HEK293 (cell line): Measurements from ENCODE around the gene IGF1R.

Source experiments
- CTCF ChIA-PET: fragments of 350-600 bp; formaldehyde crosslinking; extraction: SDS; loops from one replicate; lab custom pipeline; 2021; ENCODE audit warnings: antibody characterized with exemption; lab: Yijun Ruan, JAX
- POLR2A ChIA-PET: fragments of 300-600 bp; formaldehyde crosslinking; extraction: SDS; loops from one replicate; lab custom pipeline; 2020; ENCODE audit warnings: antibody characterized with exemption, inconsistent platforms; lab: Yijun Ruan, JAX
- H3K27ac ChIP-seq: fragments of 200-500 bp; sonication (Bioruptor generic); 2 replicates; pipeline ENCODE4 v1.5.1; 2014; ENCODE audit warnings: low read depth, low read length, control low read depth, inconsistent platforms; ENCODE audit errors: extremely low read depth
- H3K36me3 ChIP-seq, 2 experiments: fragments of 200-500 bp in 1 of 2; sonication (Bioruptor generic) in 1 of 2; 1 replicate in 1 of 2; 2 replicates in 1 of 2; pipeline ENCODE4 v1.5.1; 2014 to 2017; ENCODE audit warnings: inconsistent platforms in 2 of 2, low read length in 2 of 2; ENCODE audit not compliant: control insufficient read depth in 2 of 2, insufficient read depth in 1 of 2
- H3K4me1 ChIP-seq: fragments of 200-500 bp; sonication (Bioruptor generic); 2 replicates; pipeline ENCODE4 v1.5.1; 2014; ENCODE audit warnings: mild to moderate bottlenecking, low read length, inconsistent platforms; ENCODE audit not compliant: control insufficient read depth, insufficient read depth
- H3K4me3 ChIP-seq: 2 replicates; pipeline ENCODE4 v1.5.1; 2011; ENCODE audit warnings: low read depth, mild to moderate bottlenecking, control low read depth, low read length, moderate library complexity
- H3K9me3 ChIP-seq: fragments of 200-500 bp; sonication (Bioruptor generic); 2 replicates; pipeline ENCODE4 v1.5.1; 2014; ENCODE audit warnings: low read depth, low read length, inconsistent platforms; ENCODE audit not compliant: control insufficient read depth, insufficient read depth
- KLF1 ChIP-seq: fragments of 450-650 bp; formaldehyde crosslinking; IDR thresholded peaks from 2 replicates; pipeline ENCODE4 v1.5.1; 2016; ENCODE audit warnings: missing biosample characterization, missing genetic modification characterization
- OSR2 ChIP-seq: fragments of 450-650 bp; formaldehyde crosslinking; IDR thresholded peaks from 2 replicates; pipeline ENCODE4 v1.5.1; 2016; ENCODE audit warnings: missing biosample characterization, missing genetic modification characterization
- SCRT2 ChIP-seq: fragments of 450-650 bp; formaldehyde crosslinking; IDR thresholded peaks from 2 replicates; pipeline ENCODE4 v1.5.1; 2016; ENCODE audit warnings: missing biosample characterization, missing genetic modification characterization
- SETDB1 ChIP-seq: IDR thresholded peaks from one replicate; pipeline ENCODE4 v1.6.1; 2017; ENCODE audit warnings: mild to moderate bottlenecking, low read length, moderate library complexity, mixed read lengths; ENCODE audit not compliant: insufficient read length
- TRIM28 ChIP-seq: IDR thresholded peaks from 2 replicates; pipeline ENCODE4 v1.6.1; 2011; ENCODE audit warnings: low read length, control low read depth, borderline replicate concordance
- YY1 ChIP-seq: fragments of 450-650 bp; formaldehyde crosslinking; IDR thresholded peaks from 2 replicates; pipeline ENCODE4 v1.5.1; 2018; ENCODE audit warnings: missing biosample characterization, missing genetic modification characterization
- ZFP69B ChIP-seq: fragments of 450-650 bp; formaldehyde crosslinking; IDR thresholded peaks from 2 replicates; pipeline ENCODE4 v1.5.1; 2016; ENCODE audit warnings: missing biosample characterization, missing genetic modification characterization
- ZNF114 ChIP-seq: fragments of 450-650 bp; formaldehyde crosslinking; IDR thresholded peaks from 2 replicates; pipeline ENCODE4 v1.5.0; 2017; ENCODE audit warnings: missing biosample characterization, missing genetic modification characterization
- ZNF202 ChIP-seq: fragments of 450-650 bp; formaldehyde crosslinking; IDR thresholded peaks from 2 replicates; pipeline ENCODE4 v1.5.1; 2016; ENCODE audit warnings: missing biosample characterization, missing genetic modification characterization, borderline replicate concordance
- ZNF211 ChIP-seq: fragments of 450-650 bp; formaldehyde crosslinking; IDR thresholded peaks from 2 replicates; pipeline ENCODE4 v1.5.1; 2016; ENCODE audit warnings: low read depth, missing biosample characterization, missing genetic modification characterization
- ZNF223 ChIP-seq: fragments of 450-650 bp; formaldehyde crosslinking; IDR thresholded peaks from 2 replicates; pipeline ENCODE4 v1.5.1; 2016; ENCODE audit warnings: missing biosample characterization, missing genetic modification characterization
- ZNF23 ChIP-seq: fragments of 450-650 bp; formaldehyde crosslinking; IDR thresholded peaks from 2 replicates; pipeline ENCODE4 v1.5.1; 2016; ENCODE audit warnings: missing biosample characterization, missing genetic modification characterization, borderline replicate concordance
- ZNF341 ChIP-seq: fragments of 450-650 bp; formaldehyde crosslinking; IDR thresholded peaks from 2 replicates; pipeline ENCODE4; 2016; ENCODE audit warnings: low read depth, missing biosample characterization, missing genetic modification characterization
- ZNF510 ChIP-seq: fragments of 450-650 bp; formaldehyde crosslinking; IDR thresholded peaks from 2 replicates; pipeline ENCODE4 v1.5.1; 2018; ENCODE audit warnings: mild to moderate bottlenecking, missing genetic modification characterization, missing biosample characterization; ENCODE audit not compliant: insufficient replicate concordance
- ZNF529 ChIP-seq: fragments of 450-650 bp; formaldehyde crosslinking; IDR thresholded peaks from 2 replicates; pipeline ENCODE4 v1.5.1; 2017; ENCODE audit warnings: missing genetic modification characterization, missing biosample characterization; ENCODE audit not compliant: insufficient replicate concordance
- ZNF549 ChIP-seq: fragments of 450-650 bp; IDR thresholded peaks from 2 replicates; pipeline ENCODE4 v1.5.1; 2018; ENCODE audit warnings: missing biosample characterization, missing genetic modification characterization, mild to moderate bottlenecking, inconsistent platforms, moderate library complexity
- ZNF596 ChIP-seq: fragments of 450-650 bp; IDR thresholded peaks from 2 replicates; pipeline ENCODE4 v1.5.0; 2018; ENCODE audit warnings: missing biosample characterization, mild to moderate bottlenecking, missing genetic modification characterization, moderate library complexity
- ZNF660 ChIP-seq: fragments of 450-650 bp; IDR thresholded peaks from 2 replicates; pipeline ENCODE4 v1.5.1; 2018; ENCODE audit warnings: missing biosample characterization, mild to moderate bottlenecking, missing genetic modification characterization
- ZNF776 ChIP-seq: fragments of 450-650 bp; formaldehyde crosslinking; IDR thresholded peaks from 2 replicates; pipeline ENCODE4 v1.5.0; 2017; ENCODE audit warnings: missing biosample characterization, missing genetic modification characterization, borderline replicate concordance
- ZSCAN23 ChIP-seq: fragments of 450-650 bp; formaldehyde crosslinking; IDR thresholded peaks from 2 replicates; pipeline ENCODE4 v1.5.1; 2016; ENCODE audit warnings: missing biosample characterization, missing genetic modification characterization
- TF ChIP-seq, protein P1 (sequence below): fragments of 450-650 bp; formaldehyde crosslinking; IDR thresholded peaks from 2 replicates; pipeline ENCODE4 v1.5.1; 2016; ENCODE audit warnings: missing biosample characterization, missing genetic modification characterization, borderline replicate concordance
- TF ChIP-seq, protein P2 (sequence below): fragments of 450-650 bp; formaldehyde crosslinking; IDR thresholded peaks from 2 replicates; pipeline ENCODE4 v1.5.1; 2016; ENCODE audit warnings: missing biosample characterization, missing genetic modification characterization
- TF ChIP-seq, protein P3 (sequence below): fragments of 450-650 bp; formaldehyde crosslinking; IDR thresholded peaks from 2 replicates; pipeline ENCODE4 v1.5.1; 2017; ENCODE audit warnings: missing biosample characterization, missing genetic modification characterization
- TF ChIP-seq, protein P4 (sequence below): fragments of 450-650 bp; formaldehyde crosslinking; IDR thresholded peaks from 2 replicates; pipeline ENCODE4 v1.5.1; 2017; ENCODE audit warnings: missing biosample characterization, mild to moderate bottlenecking, missing genetic modification characterization, moderate library complexity

The IGF1R gene

DNA sequence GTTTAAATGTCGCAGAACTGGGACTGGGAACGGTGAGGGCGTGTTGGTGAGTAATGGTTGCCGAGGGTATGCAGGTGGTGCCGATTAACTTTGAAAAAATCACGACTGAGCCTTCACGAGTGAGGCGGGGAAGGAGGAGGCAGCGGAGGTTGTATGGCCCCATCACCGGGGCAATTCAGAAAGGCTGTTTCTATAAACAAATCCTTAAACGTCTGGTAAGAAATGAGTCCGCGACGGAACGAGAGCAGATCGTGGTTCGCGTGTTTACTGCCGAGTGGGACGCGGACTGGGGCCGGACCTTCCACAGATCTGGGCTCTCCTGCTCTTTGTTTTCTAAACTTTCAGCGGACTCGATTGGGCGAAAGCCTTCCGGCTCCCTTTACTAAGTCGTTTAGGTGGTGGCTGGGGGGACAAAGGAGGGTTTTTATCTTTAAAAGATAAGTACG, 2.7 kb downstream of the IGF1R start (continued):
- TF ChIP-seq, protein P1, sequence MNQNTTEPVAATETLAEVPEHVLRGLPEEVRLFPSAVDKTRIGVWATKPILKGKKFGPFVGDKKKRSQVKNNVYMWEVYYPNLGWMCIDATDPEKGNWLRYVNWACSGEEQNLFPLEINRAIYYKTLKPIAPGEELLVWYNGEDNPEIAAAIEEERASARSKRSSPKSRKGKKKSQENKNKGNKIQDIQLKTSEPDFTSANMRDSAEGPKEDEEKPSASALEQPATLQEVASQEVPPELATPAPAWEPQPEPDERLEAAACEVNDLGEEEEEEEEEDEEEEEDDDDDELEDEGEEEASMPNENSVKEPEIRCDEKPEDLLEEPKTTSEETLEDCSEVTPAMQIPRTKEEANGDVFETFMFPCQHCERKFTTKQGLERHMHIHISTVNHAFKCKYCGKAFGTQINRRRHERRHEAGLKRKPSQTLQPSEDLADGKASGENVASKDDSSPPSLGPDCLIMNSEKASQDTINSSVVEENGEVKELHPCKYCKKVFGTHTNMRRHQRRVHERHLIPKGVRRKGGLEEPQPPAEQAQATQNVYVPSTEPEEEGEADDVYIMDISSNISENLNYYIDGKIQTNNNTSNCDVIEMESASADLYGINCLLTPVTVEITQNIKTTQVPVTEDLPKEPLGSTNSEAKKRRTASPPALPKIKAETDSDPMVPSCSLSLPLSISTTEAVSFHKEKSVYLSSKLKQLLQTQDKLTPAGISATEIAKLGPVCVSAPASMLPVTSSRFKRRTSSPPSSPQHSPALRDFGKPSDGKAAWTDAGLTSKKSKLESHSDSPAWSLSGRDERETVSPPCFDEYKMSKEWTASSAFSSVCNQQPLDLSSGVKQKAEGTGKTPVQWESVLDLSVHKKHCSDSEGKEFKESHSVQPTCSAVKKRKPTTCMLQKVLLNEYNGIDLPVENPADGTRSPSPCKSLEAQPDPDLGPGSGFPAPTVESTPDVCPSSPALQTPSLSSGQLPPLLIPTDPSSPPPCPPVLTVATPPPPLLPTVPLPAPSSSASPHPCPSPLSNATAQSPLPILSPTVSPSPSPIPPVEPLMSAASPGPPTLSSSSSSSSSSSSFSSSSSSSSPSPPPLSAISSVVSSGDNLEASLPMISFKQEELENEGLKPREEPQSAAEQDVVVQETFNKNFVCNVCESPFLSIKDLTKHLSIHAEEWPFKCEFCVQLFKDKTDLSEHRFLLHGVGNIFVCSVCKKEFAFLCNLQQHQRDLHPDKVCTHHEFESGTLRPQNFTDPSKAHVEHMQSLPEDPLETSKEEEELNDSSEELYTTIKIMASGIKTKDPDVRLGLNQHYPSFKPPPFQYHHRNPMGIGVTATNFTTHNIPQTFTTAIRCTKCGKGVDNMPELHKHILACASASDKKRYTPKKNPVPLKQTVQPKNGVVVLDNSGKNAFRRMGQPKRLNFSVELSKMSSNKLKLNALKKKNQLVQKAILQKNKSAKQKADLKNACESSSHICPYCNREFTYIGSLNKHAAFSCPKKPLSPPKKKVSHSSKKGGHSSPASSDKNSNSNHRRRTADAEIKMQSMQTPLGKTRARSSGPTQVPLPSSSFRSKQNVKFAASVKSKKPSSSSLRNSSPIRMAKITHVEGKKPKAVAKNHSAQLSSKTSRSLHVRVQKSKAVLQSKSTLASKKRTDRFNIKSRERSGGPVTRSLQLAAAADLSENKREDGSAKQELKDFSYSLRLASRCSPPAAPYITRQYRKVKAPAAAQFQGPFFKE: no peak
- 0 out of 2 replicates have a peak, but pooled peaks have one; percentile 15 for TF ChIP-seq ZSCAN23 (tag by site-specific recombination)
- TF ChIP-seq, protein P2, sequence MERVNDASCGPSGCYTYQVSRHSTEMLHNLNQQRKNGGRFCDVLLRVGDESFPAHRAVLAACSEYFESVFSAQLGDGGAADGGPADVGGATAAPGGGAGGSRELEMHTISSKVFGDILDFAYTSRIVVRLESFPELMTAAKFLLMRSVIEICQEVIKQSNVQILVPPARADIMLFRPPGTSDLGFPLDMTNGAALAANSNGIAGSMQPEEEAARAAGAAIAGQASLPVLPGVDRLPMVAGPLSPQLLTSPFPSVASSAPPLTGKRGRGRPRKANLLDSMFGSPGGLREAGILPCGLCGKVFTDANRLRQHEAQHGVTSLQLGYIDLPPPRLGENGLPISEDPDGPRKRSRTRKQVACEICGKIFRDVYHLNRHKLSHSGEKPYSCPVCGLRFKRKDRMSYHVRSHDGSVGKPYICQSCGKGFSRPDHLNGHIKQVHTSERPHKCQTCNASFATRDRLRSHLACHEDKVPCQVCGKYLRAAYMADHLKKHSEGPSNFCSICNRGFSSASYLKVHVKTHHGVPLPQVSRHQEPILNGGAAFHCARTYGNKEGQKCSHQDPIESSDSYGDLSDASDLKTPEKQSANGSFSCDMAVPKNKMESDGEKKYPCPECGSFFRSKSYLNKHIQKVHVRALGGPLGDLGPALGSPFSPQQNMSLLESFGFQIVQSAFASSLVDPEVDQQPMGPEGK (tag by site-specific recombination): peak; percentile 26; the same call in 1 of the 2 replicates
- no peak for TF ChIP-seq ZNF202 (tag by site-specific recombination)
- no peak for TF ChIP-seq TRIM28
- no peak for TF ChIP-seq ZNF223
- TF ChIP-seq SETDB1: no peak
- 0 out of 2 replicates have a peak, but pooled peaks have one; percentile 0 for TF ChIP-seq ZFP69B (tag by site-specific recombination)
- no peak for TF ChIP-seq ZNF529 (tag by site-specific recombination)
- no peak for TF ChIP-seq OSR2 (tag by site-specific recombination)
- peak; percentile 37; the same call in 1 of the 2 replicates for TF ChIP-seq YY1 (tag by site-specific recombination)
- TF ChIP-seq ZNF660 (tag by site-specific recombination): no peak

DNA sequence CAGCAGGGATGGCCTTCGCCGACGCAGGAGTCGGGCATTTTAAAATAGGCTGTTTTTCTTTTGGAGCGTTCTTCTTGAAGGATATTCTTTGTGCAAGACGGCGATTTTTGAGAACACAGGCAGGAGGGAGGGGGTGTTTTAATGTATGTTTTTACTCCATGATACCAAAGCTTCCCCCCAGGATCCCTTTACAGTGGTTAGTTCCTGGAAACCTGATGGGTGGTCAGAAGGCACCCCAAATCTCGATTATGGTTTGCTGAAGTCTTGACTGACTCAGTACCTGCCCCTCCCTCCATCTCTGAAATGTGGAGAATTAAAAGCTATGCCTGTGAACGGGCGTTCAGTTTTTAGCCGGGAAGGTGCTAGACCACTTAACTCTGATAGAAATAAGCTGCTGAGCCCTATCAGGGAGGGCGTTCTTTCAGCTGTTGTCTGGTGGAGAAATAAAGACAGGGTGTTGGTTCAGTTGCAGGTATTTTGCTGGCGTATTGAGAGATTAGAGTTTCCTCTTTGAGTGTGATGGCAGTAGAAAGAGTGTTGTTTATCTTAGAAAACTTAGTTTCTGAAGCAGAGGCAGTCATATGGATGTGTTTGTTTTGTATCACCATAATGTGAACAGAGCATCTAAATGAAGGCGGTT, 3.4 kb downstream of the IGF1R start:
- Histone ChIP-seq H3K36me3 (no peaks in the 10 kb centered on the region), H3K4me3 (peak overlapping the region; percentile 91), H3K4me1 (peaks cover 31% of the 10 kb centered on the region), H3K27ac (peak overlapping the region; percentile 96), H3K9me3 (no peaks in the 10 kb centered on the region)
- POLR2A ChIA-PET: interaction anchor here (0.5 to 1.3 kb wide), 3 partner anchors 8 to 407 kb away, joined by 3 read pairs; no protein-coding TSS in a partner anchor
- CTCF ChIA-PET: interaction anchor here (0.6 to 3.4 kb wide), 11 partner anchors 10 to 424 kb away, joined by 3 to 24 read pairs (median 3); no protein-coding TSS in a partner anchor
- TF ChIP-seq ZFP69B (tag by site-specific recombination): no peak
- peak; percentile 25; the same call in 1 of the 2 replicates for TF ChIP-seq ZNF341 (tag by site-specific recombination)
- no peak for TF ChIP-seq ZNF660 (tag by site-specific recombination)
- TF ChIP-seq, protein P3, sequence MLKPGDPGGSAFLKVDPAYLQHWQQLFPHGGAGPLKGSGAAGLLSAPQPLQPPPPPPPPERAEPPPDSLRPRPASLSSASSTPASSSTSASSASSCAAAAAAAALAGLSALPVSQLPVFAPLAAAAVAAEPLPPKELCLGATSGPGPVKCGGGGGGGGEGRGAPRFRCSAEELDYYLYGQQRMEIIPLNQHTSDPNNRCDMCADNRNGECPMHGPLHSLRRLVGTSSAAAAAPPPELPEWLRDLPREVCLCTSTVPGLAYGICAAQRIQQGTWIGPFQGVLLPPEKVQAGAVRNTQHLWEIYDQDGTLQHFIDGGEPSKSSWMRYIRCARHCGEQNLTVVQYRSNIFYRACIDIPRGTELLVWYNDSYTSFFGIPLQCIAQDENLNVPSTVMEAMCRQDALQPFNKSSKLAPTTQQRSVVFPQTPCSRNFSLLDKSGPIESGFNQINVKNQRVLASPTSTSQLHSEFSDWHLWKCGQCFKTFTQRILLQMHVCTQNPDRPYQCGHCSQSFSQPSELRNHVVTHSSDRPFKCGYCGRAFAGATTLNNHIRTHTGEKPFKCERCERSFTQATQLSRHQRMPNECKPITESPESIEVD (tag by site-specific recombination): peak; percentile 95
- TF ChIP-seq ZNF114 (tag by site-specific recombination): no peak
- no peak for TF ChIP-seq ZNF549 (tag by site-specific recombination)
- no peak for TF ChIP-seq ZNF776 (tag by site-specific recombination)
- no peak for TF ChIP-seq ZNF211 (tag by site-specific recombination)
- TF ChIP-seq ZNF510 (tag by site-specific recombination): no peak
- peak; percentile 41; the same call in 1 of the 2 replicates for TF ChIP-seq KLF1 (tag by site-specific recombination)
- TF ChIP-seq SCRT2 (tag by site-specific recombination): no peak
- TF ChIP-seq ZNF23 (tag by site-specific recombination): no peak
- no peak for TF ChIP-seq ZNF596 (tag by site-specific recombination)
- TF ChIP-seq, protein P4, sequence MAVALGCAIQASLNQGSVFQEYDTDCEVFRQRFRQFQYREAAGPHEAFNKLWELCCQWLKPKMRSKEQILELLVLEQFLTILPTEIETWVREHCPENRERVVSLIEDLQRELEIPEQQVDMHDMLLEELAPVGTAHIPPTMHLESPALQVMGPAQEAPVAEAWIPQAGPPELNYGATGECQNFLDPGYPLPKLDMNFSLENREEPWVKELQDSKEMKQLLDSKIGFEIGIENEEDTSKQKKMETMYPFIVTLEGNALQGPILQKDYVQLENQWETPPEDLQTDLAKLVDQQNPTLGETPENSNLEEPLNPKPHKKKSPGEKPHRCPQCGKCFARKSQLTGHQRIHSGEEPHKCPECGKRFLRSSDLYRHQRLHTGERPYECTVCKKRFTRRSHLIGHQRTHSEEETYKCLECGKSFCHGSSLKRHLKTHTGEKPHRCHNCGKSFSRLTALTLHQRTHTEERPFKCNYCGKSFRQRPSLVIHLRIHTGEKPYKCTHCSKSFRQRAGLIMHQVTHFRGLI: no peak
